ENCODE measurements around the gene ZNF300.
"Not testable (repeated sequence)": the region's sequence is repeated elsewhere in the genome, so short reads cannot be mapped to it uniquely, and the experiment has no call there.

The ZNF300 gene

DNA sequence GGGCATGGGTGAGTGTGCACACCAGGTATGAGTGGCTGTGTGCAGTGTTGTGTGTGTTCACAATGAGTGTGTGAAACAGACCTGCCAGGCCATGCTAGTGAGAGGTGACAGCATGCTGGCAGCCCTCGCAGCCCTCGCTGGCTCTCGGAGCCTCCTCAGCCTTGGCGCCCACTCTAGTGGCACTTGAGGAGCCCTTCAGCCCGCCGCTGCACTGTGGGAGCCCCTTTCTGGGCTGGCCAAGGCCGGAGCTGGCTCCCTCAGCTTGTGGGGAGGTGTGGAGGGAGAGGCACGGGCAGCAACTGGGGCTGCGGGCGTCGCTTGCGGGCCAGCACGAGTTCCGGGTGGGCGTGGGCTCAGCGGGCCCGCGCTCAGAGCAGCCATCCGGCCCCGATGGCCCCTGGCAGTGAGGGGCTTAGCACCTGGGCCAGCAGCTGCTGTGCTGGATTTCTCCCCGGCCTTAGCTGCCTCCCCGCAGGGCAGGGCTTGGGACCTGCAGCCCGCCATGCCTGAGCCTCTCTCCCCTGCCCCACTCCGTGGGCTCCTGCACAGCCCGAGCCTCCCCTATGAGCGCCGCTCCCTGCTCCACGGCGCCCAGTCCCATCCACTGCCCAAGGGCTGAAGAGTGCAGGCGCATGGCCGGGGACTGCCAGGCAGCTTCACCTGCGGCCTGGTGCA, 59.5 kb downstream of the ZNF300 start:
- DNase-seq: not testable (repeated sequence)
